GM11168 (cell line): ENCODE results near the gene OSCAR.
"Not testable (repeated sequence)": the region's sequence is repeated elsewhere in the genome, so short reads cannot be mapped to it uniquely, and the experiment has no call there.

ENCODE experiments used
- in situ Hi-C: fragments of 300-500 bp; cut with MboI; formaldehyde crosslinking; loops from one replicate; pipeline ENCODE4 v1.12.0; 2022; ENCODE audit warnings: low sequenced_read_pairs; ENCODE audit not compliant: unreplicated experiment

The OSCAR gene

DNA sequence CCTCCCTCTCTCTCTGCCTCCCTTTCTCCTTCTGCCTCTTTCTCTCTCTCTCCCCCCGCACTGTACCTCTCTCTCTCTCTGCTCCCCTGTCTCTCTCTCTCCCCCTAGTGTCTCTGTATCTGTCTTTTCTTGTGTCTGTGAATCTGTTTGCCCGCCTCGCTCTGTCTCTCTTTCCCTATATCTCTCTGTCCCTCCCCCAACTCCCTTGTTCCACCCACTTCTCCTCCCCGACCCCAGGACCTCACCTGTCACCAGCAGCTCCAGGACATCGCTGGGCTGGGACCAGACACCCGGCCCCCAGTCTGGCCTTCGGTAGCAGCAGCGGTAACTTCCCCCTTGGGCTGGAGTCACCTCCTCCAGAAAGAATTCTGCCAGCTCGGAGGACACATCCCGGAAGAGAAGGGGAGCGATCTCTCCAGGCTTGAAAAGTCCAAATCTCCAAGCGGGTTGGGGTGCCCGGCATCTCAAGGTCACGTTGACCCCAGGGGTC, 3.9 kb downstream of the OSCAR start:
- in situ Hi-C loops: no loop called here

DNA sequence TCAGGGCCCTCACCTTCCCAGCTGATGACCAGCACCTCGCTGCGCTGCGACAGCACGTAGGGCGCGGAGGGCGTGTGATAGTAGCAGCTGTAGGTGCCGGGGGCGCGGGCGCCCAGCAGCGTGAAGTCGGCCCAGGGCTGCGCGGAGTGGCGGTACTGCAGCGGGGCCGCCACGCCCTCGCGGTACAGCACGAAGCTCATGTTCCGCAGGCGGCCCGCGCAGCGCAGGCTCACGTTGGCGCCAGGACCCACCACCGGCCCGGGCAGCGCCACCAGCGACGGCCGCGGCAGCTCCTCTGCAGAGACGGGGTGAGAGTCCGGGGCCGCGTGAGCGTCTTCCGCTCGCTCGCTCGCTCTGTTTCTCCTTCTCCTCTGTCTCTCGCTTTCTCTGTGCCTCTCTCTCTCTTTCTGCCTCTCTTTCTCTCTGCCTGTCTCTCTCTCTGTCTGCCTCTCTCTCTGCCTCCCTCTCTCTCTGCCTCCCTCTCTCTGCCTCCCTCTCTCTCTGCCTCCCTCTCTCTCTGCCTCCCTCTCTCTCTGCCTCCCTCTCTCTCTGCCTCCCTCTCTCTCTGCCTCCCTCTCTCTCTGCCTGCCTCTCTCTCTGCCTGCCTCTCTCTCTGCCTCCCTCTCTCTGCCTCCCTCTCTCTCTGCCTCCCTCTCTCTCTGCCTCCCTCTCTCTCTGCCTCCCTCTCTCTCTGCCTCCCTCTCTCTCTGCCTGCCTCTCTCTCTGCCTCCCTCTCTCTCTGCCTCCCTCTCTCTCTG, 4.6 kb downstream of the OSCAR start:
- in situ Hi-C loops: not testable (repeated sequence)

DNA sequence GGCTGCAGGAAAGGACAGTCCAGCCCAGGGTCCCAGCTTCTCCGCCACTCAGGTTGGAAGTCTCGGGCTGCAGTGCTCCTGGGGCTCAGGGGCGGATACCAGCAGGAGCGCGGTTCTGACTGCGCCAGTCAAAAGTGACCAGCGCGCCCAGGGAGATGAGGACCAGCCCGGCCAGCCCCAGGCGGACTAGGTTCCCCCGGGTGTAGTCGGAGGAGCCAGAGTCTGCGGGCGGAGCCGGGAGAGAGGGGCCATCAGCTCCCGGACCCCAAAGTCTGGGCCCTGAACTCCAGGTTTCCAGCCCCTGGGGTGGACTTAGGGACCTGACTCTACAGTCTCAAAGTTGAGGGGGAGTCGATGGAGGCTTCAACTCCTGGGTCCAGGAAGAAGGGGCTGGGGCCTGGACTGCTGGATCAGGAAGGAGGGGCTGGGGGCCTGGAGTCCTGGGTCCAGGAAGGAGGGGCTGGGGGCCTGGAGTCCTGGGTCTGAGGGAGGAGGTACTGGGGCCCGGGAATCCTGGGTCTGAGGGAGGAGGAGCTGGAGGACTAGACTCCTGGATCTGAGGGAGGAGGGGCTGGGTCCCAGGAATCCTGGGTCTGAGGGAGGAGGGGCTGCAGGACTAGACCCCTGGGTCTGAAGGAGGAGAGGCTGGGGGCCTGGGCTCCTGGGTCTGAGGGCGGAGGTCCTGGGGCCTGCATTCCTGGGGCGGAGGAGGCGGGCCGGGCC, 5.3 kb downstream of the OSCAR start:
- in situ Hi-C loops: no loop called here

DNA sequence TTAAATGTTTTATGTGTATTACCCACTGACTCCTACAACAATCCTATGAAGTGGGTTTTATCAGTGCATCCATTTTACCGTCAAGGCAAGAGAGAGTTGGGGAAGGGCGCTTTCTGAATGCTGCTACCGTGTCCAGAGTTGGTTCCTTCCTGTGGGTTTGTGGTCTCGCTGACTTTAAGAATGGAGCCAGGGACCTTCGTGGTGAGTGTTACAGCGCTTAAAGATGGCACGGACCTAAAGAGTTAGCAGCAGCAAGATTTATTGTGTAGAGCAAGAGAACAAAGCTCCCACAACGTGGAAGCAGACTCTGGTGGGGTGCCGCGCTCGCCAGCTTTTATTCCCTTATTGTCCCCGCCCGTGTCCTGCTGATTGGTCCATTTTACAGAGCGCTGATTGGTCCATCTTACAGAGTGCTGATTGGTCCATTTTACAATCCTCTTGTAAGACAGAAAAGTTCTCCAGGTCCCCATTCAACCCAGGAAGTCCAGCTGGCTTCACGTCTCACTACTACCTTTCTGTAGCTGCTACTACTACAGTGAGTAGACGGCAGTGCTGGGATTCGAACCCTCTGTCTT, 6.1 kb downstream of the OSCAR start:
- in situ Hi-C loops: no loop called here

DNA sequence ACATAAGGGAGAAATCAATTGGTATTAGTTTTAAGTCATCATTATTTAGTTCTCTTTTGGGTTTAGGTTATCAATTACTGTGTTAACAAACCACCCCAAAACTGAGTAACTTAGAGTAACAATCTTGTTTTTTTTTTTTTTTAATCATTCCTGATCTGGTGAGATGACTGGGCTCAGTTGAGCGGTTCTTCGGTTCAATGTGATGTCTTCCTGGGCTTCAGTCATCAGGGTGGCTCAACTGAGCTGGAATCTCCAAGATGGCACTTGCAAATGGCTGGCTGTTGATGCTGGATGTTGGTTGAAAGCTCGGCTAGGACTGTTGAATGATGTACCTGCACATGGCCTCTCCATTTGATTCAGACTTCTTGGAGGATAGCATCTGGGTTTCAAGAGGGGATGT, 16.2 kb downstream of the OSCAR start:
- in situ Hi-C loops: no loop called here

DNA sequence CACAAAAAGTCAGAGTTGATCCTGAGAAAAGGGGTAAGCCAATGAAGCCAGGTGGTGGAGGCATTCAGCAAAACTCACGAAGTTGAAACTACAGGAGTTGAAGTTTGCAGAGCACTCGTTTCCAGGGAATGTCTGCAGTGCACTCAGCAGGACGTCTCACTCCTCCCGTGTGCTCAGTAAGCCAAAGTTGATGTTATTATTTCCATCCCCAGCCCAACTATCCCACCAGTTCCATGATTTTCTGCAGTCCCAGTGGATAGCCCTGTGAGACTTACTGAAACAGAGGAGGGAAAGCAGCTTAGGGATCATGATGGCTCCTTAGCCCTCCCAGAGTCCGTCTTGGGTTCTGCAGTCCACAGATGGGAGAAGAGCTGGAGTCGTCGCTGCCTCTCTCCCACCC, 19.6 kb downstream of the OSCAR start, which contains the start of gene TARM1:
Gene TARM1 (minus strand): TSS at position 334 of the 400 bp plus-strand sequence. CDS start 25 bp downstream, at position 309.
- in situ Hi-C loops: no loop called here

DNA sequence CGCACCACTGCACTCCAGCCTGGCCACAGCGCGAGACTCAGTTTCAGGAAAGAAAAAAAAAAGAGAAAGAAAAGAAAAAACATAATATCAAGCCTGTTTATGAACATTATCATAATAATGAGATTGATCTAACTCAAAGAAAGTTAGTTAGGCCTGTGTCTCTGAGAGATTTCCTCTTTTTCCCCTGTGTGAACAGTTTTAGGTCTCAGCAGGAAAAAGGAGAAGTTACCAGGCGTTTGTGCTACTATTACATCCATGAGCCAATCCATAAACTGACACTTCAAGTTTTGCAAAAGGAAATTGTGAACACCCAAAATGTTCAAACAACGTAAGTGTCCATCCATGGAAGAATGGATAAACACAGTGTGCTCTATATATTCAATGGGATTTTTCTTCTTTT, 23.3 kb downstream of the OSCAR start:
- in situ Hi-C loops: no loop called here

DNA sequence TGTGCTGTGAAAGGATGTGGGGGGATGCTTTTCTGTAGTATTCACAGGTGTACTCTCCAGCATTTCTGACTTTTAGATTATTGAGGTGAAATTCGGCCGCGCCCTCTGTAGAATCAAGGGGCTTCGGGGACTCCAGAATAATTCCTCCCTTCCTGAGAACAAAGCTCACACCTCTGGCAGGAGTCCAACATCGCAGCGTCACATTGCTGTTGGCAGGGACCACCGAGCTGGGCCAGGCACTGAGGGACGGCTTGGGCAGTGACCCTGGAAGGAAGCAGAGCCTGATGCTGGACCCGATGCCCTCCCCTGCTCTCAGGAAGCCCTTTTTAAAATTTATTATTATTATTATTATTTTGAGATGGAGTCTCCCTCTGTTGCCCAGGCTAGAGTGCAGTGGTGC, 25.8 kb downstream of the OSCAR start:
- in situ Hi-C loops: no loop called here

DNA sequence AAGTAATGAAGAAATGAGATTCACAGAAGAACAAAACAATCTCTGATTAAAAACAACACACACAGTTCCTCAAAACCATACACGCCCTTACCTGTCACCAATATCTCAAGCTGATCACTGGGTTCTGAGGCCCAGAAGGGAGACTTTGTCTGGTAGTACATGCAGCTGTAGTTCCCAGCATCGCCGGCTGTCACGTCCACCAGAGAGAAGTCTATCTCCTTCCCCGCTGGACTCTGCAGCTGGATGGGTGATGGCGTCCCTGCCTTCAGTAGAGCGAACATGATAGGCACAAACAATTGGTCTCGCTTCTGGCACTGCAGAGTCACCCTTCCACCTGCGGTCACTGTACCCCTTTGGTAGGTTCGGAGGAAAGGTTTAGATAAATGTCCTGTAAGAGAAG, 26.8 kb downstream of the OSCAR start:
- in situ Hi-C loops: no loop called here

DNA sequence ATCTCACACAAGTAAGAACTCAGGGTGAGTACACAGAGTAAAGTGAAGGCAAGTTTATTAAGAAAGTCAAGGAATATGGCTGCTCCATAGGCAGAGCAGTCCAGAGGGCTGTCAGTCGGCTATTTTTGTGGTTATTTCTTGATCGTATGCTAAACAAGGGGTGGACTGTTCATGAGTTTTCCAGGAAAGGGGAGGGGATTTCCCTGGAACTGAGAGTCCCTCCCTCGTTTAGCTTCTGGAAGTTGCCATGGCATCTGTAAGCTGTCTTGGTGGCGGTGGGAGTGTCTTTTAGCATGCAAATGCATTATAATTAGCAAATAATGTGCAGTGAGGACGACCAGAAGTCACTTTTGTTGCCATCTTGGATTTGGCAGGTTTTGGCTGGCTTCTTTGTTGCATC, 31.1 kb downstream of the OSCAR start:
- in situ Hi-C loops: no loop called here

DNA sequence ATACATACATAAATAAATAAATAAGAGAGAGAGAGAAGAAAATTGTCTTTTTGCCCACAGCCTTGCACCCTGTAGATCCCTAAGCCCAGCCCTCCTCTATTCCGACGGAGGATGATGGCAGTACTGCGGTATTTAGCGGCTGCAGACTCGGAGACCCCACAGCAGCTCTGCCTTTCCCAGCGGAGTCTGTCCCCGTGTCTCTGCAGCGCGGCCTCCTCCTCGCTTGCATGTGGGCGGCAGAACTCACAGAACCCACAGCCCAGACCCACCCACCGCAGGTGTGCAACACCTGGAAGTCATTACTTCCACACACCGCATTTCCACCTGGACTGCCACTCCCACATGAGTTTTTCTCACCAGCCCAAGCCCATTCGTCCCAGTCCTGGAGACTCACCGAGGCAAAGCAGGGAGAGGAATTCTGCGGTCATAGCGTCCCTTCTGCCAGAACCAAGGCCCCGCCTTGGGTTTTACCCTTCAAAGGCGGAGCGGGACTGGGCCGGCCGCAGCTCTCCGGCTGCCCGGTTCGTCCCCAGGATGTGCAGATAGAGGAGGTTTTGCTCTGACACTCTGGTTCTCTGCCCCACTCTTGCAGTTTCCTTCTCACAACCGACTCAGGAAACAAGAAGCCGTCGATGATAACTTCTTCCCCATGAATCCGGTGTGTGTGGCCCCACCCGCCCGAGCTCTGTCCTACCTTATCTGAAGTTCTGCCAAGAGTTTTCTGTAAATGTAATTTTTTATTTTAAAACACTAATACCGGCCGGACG, 37.1 kb downstream of the OSCAR start, which contains the start of gene VSTM1:
Gene VSTM1 (minus strand): TSS at position 548 of the 767 bp plus-strand sequence. CDS start 120 bp downstream, at position 428.
- in situ Hi-C loops: no loop called here

DNA sequence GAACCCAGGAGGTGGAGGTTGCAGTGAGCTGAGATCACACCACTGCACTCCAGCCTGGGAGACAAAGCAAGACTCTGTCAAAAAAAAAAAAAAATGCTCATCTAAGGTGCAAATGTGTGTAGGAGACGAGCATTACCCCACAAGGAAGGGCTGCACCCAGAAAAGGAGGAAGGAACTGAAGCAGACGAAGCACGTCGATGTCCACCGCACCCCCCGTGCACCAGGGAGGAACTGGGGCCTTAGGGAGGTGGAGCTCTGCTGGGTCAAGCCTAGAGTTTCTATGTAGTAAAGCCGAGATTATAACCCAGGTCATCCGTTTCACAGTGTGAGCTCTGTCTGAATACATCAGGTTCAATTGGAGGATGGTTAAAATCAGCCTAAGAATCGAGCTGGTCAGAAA, 38.0 kb downstream of the OSCAR start:
- in situ Hi-C loops: no loop called here

DNA sequence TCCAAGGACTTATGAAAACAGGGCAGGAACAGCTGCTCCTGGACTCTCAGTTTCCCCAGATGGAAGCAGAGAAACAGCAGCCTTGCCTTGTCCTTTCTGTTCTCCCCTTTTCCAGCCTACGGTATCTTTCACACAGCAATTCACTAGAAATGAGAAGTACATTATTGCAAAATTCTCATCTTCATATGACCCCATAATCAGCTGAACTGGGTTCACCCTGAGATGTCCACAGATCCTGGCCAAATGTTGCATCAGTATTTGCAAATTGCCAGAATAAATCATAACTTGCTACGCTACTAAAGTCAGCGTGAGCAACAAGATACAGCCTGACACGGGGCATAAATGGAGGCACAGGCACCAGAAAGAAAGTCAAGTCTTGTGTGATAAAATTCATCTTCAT, 53.0 kb downstream of the OSCAR start:
- in situ Hi-C loops: no loop called here

DNA sequence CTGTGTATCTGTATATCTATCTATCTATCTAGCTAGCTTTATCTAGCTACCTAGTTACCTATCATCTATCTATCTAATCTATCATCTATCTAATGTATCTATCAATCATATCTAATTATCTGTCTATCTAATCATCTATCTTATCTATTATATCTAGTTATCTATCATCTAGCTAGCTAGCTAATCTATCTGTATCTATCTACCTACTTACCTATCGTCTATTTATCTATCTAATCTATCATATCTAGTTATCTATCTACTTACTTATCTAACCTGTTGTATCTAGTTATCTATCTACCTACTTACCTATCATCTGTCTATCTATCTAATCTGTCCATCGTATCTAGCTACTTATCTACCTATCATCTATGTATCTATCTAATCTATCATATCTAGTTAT, 54.8 kb downstream of the OSCAR start:
- in situ Hi-C loops: no loop called here
